ENCODE results near the gene TMPRSS9. TPM values are rescaled to one million over a fixed set of nuclear protein-coding genes. Genes with fewer than 3 reads are reported as not detected.

TMPRSS9 gene
- polyA plus RNA-seq, 3 donors: 0.21 to 0.27 (median 0.25) TPM

DNA sequence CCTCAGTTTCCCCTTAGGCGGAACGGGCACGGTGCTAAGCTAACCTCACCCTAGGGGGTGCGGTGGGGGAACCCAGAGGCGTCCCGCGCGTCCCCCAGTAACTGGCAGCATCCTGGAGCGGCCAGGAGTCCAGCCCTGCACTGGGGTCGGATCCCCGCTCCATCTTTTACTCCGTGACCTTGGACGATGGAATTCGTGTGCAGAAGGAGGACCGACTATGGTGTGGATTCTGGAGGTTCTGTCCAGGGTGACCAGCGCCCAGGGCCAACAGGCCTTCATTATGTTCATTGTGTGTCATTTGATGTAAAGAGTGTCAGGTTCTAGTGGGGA lies 31.0 kb upstream of the TMPRSS9 start:
- no peak for DNase-seq (ENCODE audit: low read depth in 3 of 3, low spot score in 2 of 3)

DNA sequence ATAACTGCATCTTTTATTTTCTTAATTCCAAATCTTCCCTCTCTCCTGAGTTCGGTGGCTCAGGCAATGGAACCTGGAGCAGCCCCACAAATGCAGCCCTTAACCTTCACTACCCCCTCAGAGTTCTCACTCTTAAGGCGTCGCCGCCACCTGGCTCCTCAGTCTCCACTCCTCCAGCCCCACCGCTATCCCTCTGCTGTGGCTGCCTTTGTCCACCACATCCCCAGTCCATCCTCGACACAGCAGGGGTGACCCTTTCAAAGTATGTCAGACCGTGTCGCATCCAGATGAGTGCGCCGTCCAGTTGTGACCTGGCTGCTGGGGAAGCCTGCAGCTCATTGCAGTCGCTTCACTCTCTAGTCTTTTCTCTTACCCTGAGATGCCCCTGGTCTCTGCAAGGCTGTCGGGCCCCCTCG lies 30.6 kb upstream of the TMPRSS9 start:
- no peak for DNase-seq (ENCODE audit: low read depth in 3 of 3, low spot score in 2 of 3)

DNA sequence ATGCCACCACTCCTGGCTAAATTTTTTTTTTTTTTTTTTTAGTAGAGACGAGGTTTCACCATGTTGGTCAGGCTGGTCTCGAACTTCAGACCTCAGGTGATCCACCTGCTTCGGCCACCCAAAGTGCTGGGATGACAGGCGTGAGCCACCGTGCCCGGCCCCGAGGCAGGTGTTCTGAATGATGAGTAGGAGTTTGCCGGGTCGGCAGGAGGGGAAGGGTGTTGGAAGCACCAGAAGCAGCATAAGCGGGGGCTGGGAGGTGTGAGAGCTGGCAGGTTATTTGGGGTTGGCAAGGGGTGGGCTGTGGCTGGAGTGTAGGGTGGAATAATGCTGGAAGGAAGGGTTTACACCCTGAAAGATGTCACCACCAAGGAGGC lies 29.8 kb upstream of the TMPRSS9 start:
- no peak for DNase-seq (ENCODE audit: low read depth in 3 of 3, low spot score in 2 of 3)

DNA sequence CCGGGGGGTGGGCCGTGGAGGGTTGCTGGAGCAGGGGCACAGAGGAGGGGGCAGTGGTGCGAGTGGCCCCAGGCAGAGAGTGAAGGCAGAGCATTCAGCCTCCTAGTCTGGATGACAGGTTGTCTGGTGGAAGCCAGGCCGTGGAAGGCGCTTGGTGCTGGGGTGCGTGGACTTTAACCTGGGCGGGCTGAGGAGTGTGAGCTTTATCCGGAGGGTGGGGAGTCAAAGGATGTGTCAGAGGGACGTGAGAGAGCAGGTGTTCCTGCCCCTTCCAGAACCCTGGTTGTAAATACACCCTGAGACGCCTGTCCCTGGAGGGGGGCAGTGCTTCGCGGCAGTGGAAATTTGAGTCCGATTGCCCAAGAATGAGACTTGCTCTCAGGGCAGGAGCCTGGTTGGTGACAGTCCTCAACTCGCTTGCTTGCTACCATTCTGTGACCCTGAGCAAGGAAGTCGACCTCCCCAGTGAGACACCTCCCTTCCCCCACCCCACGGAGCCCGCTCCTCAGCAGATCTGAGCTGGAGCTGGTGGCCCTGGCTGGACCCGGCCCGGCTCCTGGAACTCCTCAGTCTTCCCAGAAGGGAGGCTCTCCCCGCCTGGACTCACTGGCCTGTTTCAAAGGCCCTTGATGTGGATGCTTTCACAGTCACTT lies 29.3 kb upstream of the TMPRSS9 start:
- DNase-seq (ENCODE audit: low read depth in 3 of 3, low spot score in 2 of 3): no peak

DNA sequence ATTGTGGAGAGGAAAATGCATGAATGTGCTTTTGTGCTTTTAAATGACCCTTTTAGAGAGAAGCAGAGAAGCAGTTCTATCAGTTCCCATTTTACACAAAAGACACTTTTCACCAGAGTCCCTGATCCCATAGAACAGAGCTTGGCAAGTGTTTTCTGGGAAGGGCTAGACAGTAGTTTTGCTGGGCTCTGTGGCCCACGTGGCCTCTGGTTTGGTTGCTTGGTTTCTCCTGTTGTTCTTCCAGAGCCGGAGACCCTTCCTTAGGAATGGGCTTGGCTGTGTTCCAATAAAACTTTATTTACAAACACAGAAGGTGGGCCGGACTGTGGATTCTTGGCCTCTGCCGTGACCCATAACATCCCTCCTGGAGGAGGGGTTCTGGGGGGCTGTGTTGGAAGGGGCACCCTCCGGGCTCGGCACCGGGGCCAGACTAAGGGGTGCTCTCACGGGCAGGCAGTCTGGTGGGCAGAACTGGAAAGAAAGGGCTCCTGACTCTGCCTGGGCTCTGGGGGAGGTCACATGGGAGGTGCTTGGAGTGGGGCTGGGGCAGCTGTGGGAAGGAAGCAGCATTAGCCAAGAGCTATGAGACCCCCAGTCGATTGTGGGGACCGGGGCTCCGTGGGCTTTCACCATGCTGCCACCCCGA lies 28.3 kb upstream of the TMPRSS9 start:
- no peak for DNase-seq (ENCODE audit: low read depth in 3 of 3, low spot score in 2 of 3)

DNA sequence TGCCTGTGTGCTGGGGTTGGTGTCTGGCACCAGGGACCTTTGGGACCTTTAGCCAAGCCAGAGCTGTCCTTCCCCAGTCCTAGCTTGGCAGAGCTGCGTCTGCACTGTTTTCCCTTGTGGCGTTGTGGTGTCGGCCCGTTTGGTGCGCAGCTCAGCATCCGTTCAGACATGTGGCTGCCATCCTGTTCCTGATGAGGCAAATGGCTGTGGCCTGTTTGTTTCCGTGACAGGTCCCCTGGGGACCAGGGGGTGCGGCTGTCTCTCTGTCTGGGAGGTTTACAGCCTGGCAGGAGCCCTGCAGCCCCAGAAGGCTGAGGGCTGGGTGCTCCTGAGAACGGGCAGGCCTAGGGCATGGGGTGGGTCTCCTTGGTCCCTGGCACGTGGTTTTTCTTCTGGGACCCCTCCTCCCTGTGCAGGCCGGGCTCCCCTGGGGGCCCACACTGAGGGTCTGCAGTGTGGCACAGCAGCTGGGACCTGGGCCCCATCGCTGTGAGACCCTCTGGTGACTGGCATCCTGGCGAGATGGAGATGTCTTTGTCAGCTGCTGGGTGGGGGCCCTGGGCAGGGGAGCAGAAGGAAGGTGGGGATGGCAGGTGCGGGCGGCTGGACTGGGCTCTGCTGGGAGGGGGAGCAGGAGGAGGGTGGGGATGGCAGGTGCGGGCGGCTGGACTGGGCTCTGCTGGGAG lies 27.6 kb upstream of the TMPRSS9 start:
- no peak for DNase-seq (ENCODE audit: low read depth in 3 of 3, low spot score in 2 of 3)

DNA sequence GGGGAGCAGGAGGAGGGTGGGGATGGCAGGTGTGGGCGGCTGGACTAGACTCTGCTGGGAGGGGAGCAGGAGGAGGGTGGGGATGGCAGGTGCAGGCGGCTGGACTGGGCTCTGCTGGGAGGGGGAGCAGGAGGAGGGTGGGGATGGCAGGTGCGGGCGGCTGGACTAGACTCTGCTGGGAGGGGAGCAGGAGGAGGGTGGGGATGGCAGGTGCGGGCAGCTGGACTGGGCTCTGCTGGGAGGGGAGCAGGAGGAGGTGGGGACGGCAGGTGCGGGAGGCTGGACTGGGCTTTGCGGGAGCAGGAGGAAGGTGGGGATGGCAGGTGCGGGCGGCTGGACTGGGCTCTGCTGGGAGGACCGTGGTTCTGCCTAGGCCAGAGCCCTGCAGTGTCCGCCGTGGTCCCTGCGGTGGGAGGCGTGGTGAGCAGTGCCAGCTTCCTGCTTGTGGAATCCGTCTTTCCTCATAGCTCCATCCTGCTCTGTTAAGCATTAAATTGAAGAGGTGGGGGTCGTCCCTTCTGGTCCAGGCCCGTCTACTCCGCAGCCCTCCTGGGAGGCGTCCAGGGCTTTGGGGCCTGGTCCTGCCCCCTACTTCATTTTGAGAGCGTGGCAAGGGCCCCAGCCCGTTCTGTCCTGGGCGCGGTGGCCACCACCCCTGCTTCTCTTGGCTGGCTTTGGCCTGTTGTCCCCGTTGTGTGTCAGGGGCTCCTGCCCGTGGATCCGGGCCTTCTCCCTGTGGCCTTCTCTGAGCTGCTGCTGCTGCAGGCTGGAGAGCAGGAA lies 26.8 kb upstream of the TMPRSS9 start:
- no peak for DNase-seq (ENCODE audit: low read depth in 3 of 3, low spot score in 2 of 3)

DNA sequence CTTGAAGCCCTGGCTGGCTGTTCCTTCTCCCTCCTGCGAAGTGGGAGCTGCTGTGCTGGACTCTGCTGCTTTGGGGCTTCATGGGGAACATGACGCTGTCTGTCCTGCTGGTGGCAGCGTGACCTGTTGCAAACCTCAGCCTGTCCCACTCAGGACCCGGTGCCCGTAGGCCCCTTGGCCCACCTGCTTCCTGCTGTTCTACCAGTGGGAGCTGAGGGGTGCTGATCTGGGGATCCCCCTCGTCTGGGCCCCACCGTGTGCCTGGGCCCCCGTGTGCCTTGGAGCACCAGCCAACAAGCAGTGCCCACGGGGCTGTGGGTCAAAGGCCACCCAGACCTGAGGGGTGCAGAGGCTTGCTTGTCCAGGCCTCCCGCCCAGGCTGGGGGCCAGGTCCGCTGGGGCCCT lies 26.3 kb upstream of the TMPRSS9 start:
- no peak for DNase-seq (ENCODE audit: low read depth in 3 of 3, low spot score in 2 of 3)

DNA sequence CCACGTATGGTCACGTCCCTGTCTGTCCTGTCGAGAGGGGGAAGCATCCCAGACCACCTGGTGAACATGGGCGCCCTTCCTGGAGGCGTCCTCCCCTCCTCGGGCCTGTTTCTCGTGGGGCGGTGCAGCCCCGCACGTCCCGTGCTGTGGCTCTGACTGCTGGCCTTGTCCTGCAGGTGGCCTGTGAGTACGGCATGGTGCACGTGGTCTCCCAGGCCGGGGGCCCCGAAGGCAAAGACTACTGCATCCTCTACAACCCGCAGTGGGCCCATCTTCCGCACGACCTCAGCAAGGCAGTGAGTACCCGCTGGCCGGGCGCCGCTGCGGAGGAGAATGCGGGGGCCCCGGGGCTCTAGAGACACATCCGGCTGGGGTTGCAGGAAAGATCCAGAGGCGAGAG lies 25.6 kb upstream of the TMPRSS9 start:
- DNase-seq (ENCODE audit: low read depth in 3 of 3, low spot score in 2 of 3): no peak

DNA sequence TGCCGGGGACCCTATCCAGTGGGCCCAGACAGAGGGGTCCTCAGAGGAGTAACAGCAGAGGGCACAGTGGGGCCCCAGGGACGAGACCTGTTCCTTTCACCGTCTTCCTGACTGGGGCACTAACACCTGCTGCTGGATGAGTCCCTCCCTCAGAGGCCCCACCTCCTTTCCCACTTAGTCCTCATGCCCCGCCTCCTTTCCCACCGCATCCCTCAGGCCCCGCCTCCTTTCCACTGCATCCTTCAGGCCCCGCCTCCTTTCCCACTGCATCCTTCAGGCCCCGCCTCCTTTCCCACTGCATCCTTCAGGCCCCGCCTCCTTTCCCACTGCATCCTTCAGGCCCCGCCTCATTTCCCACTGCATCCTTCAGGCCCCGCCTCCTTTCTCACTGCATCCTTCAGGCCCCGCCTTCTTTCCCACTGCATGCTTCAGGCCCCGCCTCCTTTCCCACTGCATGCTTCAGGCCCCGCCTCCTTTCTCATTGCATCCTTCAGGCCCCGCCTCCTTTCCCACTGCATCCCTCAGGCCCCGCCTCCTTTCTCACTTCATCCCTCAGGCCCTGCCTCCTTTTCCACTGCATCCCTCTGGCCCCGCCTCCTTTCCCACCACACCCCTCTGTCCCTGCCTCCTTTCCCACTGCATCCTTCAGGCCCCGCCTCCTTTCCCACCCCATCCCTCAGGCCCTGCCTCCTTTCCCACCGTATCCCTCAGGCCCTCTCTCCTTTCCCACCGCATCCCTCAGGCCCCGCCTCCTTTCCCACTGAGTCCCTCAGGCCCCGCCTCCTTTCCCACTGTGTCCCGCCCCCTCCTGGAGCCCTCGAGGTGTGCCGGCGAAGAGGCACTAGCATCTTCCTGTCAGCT lies 24.8 kb upstream of the TMPRSS9 start:
- no peak for DNase-seq (ENCODE audit: low read depth in 3 of 3, low spot score in 2 of 3)

DNA sequence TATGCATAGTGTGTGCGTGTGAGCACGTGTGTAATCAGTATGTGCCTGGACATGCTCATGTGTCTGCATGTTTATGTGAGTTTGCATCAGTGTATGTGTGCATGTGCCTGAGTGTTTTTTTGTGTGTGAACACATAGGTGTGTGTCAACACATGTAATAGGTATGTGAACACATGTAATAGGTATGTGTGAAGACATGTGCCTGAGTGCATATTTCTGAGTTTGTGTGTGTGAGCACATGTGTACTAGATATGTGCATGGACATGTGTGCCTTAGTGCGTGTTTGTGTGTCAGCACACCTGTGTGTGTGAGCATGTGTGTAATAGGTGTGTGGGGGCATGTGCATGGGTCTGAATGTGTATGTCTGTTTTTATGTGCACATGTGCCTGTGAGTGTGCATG lies 24.2 kb upstream of the TMPRSS9 start:
- no peak for DNase-seq (ENCODE audit: low read depth in 3 of 3, low spot score in 2 of 3)

DNA sequence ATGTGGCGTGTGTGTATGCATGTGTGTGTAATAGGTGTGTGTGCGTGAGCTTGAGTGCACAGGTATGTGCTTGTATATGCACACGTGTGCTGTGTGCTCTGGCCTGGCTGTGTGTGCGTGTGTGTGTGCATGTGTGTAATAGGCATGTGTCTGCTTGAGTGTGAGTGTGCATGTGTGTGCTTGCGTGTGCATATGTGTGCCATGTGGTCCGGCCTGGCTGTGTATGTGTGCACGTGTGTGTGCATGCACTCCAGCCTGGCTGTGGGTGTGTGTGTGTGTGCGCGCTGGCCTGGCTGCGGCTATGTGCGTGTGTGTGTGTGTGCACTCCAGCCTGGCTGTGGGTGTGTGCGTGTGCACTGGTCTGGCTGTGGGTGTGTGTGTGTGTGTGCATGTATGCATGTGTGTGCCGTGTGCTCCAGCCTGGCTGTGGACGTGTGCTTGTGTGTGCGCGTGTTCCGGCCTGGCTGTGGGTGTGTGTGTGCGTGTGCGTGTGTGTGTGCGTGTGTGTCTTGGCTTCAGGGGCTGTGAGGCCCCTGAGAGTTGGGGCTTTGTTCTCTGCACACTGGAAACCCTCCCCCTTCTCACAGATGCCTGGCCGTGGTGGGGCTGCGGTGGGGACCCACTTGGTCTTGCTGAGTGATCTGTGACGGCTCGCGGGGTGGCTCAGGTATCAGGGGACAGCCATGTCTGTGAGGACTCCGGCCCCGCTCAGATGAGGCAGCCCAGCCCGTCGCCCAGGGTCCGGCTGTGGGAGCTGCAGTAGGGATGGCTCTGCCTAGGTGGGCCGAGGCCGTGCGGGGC lies 23.3 kb upstream of the TMPRSS9 start:
- no peak for DNase-seq (ENCODE audit: low read depth in 3 of 3, low spot score in 2 of 3)

DNA sequence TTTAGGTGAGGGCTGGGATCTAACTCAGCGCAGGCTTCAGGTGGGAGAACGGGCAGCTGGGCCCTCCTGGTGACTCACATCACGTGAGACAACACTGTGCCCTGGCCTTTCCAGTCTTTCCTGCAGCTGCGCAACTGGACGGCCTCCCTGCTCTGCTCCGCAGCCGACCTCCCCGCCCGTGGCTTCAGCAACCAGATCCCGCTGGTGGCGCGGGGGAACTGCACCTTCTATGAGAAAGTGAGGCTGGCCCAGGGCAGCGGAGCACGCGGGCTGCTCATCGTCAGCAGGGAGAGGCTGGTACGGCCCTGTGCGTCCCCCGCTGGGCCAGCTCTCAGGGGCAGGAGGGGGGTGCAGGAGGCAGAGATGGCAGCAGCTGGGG lies 22.7 kb upstream of the TMPRSS9 start:
- peak; percentile 52 to 73 (median 67) for DNase-seq (ENCODE audit: low read depth in 3 of 3, low spot score in 2 of 3)

DNA sequence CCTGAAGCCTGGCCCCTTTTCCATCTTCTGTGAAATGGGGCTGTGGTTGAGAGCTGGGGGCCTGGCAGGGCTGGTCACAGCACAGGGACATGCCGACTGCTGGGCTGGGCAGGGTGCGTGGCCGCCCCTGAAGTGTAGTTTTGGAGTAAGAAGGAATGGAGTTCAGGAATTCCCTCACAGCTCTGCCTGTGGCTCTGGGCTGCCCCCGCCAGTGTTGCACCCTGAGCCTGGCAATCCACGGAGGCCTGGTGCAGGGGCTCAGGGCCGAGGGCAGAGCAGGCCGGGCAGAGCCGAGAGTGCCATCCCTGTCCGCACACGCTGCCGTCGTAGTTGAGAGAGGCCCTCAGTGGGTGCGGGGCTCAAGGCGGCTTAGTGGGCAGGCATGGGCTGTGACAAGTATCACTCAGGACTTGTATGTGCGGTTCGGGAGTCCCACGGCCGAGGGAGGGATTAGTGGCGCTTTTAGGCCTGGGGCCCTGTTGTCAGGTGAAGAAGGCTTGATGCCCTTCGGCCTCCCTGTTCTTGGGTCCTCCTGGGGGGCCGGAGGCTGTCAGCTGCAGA lies 21.9 kb upstream of the TMPRSS9 start:
- DNase-seq (ENCODE audit: low read depth in 3 of 3, low spot score in 2 of 3): no peak

DNA sequence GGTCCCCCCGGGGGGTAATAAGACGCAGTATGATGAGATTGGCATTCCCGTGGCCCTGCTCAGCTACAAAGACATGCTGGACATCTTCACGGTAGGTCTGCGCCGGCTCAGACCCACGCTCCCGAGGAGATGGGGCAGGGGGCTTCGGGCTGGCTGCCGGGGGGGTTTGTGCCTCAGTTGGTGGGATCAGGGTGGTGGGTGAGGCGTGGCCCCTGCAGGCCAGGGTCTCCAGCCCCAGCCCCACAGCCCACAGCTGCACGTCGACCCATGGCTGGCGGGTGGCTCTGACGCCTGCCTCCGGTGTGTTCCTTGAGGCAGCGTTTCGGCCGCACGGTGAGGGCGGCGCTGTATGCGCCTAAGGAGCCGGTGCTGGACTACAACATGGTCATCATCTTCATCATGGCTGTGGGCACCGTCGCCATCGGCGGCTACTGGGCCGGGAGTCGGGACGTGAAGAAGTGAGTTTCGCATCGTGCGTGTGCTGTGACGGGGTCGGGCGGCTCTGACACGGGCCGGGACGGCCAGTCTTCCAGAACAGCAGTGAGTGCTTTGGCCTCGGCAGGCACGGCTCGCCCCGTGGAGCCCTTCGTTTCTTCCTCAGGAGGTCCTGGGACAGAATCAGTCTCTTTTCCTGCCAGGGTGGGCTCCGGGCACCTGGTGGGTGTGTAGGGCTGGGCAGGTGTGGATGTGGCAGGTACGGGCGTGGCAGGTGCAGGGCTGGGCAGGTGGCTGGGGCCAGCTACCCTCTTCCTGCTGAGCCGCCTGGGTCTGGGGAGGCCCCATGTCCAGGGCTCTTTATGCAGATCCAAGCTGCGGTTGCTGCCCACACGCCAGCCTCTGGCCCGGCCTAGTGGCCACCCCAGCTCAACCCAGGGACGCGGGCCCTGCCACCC lies 21.1 kb upstream of the TMPRSS9 start:
- DNase-seq (ENCODE audit: low read depth in 3 of 3, low spot score in 2 of 3): no peak

DNA sequence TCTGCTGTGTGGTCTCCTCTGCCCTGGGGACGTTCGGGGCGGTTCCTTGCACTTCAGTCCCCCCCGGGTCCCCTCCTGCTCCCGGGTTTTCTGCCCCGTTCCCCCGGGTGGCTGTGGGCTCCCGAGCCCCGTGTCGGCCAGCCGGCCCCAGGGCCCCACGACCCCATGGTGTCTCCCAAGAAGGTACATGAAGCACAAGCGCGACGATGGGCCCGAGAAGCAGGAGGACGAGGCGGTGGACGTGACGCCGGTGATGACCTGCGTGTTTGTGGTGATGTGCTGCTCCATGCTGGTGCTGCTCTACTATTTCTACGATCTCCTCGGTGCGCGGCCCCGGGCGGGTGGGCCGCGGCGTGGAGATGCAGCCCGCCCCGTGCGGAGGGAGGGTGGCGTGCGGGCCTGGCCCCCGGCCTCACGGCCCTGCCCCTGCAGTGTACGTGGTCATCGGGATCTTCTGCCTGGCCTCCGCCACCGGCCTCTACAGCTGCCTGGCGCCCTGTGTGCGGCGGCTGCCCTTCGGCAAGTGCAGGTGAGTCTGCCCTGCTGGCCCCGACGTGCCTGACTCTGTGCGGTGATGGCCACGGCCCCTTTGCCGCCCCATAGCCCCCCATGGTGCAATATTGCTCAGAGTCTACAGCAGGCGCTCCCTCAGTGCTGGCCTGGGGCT lies 20.3 kb upstream of the TMPRSS9 start:
- no peak for DNase-seq (ENCODE audit: low read depth in 3 of 3, low spot score in 2 of 3)

DNA sequence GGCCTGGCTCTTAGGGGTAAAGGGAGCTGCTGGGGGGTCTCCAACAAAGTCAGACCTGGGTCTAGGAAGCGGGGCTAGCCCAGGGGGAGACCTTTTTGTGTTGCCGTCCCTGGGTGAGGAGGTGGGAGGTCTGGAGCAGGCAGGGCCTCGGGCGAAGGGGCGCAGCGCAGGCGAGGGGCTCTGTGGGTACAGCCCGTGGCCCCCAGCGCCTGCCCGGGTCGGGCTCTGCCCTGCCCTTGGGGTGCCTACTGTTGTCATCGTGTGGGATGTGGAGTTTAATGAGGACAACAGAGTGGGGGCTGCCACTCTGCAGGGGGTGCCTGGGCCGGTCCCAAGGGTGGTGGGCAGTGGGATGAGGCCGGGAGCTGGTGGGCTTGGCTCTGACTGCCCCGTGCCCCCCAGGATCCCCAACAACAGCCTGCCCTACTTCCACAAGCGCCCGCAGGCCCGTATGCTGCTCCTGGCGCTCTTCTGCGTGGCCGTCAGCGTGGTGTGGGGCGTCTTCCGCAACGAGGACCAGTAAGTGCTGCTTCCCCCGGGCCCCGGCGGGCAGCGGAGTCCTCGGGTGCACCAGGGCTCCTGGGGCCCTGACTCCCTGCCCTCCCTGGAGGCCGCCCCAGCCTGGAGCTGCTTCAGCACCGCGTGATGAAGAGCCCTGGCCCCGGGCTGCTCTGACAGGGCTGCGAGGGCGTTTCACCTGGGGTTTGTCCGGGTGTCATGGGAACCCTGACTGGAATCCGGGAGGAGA lies 19.4 kb upstream of the TMPRSS9 start:
- no peak for DNase-seq (ENCODE audit: low read depth in 3 of 3, low spot score in 2 of 3)

Measured in right renal cortex interstitium (tissue), 3 donors.